Measurements from ENCODE around the gene THBS1. TPM values are rescaled to one million over a fixed set of nuclear protein-coding genes. Genes with fewer than 3 reads are reported as not detected.

The THBS1 gene
- polyA plus RNA-seq, 1 donor from 2014 or later, result 1.4 TPM

GRCh38 chr15:39641191-39641889 lies 60.5 kb downstream of the THBS1 start:
- no peaks in the 10 kb centered on the region for H3K36me3 Mint-ChIP-seq
- H3K9me3 Mint-ChIP-seq, result peaks cover 0 to 2% (median 0%) of the 10 kb centered on the region in 3 donors
- H3K27me3 Mint-ChIP-seq, result peaks cover 2% of the 10 kb centered on the region
- H3K4me1 Mint-ChIP-seq, result no peaks in the 10 kb centered on the region
- no peak overlapping the region for H3K27ac Mint-ChIP-seq
- no peak overlapping the region for H3K4me3 Mint-ChIP-seq

DNA sequence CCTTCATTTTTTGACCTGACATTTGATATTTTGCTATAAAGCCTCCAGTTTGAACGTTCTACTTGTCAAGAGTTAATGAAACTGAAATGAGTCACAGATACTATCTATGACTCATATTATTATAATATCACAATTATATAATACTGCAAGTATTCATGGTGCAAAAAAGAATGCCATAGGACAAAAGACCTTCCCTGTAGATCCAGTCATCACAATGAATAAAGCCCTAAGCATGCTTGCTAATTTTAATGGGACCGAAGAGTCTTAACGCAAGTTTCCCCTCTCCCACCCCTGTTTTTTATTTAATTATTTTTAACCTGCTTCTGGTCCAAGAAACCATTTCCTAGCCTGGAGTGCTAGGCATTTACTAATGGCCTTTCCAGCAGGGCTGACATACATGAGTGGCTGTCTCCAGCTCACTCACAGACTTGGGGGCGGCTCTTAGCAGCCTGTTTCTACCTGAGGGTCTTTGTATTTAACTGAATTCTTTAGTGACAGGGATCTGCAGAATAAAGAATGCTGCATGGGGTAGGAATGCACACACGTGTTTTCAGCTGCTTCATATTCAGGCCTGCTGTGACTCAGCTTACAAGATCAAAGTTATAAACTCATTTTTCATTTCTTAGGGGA lies 61.2 kb downstream of the THBS1 start:
- Mint-ChIP-seq H3K9me3 (peaks cover 0 to 2% (median 0%) of the 10 kb centered on the region in 3 donors), H3K36me3 (no peaks in the 10 kb centered on the region), H3K27me3 (peaks cover 2% of the 10 kb centered on the region), H3K4me1 (no peaks in the 10 kb centered on the region), H3K27ac (no peak overlapping the region), H3K4me3 (no peak overlapping the region)

DNA sequence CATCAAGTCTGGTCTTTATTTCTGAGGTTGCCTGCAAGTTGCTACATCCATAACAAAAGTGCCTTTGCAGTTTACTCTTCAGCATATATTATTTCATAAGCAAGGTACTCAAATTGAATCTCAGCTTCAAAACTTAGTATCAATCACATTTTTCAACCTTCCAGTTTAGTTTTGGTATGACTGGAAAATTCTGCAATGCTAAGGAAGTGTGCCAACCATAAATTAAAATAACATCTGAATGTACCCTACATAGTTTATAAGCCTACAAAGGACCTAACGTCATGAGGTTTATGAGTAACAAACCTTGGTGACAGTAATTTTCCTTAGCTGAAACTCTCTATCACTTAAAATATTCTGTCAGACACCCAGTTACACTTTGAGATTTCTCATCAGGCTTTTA lies 62.8 kb downstream of the THBS1 start:
- no peaks in the 10 kb centered on the region for H3K36me3 Mint-ChIP-seq
- H3K9me3 Mint-ChIP-seq, result peaks cover 0 to 2% (median 0%) of the 10 kb centered on the region in 3 donors
- no peaks in the 10 kb centered on the region for H3K4me1 Mint-ChIP-seq
- no peak overlapping the region for H3K27ac Mint-ChIP-seq
- peaks cover 2% of the 10 kb centered on the region for H3K27me3 Mint-ChIP-seq
- no peak overlapping the region for H3K4me3 Mint-ChIP-seq

DNA sequence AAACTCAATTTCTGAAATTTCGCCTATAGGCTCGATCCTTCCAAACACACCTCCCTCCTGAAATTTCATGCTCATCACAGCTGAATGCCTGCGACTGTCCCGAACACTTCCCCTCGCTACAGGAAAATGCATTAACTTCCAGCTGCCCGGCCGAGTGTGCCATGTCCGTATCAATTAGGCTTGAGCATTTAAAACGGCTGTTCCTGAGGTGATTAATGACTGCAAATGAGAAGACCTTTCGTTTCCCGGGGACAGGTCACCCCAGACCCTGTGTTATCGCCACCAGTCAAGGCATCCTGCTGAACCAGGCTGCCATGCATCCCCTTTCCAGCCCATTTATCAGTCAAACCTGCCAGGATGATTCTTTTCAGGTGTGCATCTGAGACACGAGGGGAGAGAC lies 63.3 kb downstream of the THBS1 start:
- Mint-ChIP-seq H3K27ac (no peak overlapping the region), H3K9me3 (peaks cover 0 to 2% (median 0%) of the 10 kb centered on the region in 3 donors), H3K4me3 (no peak overlapping the region), H3K36me3 (no peaks in the 10 kb centered on the region), H3K4me1 (no peaks in the 10 kb centered on the region), H3K27me3 (peaks cover 2% of the 10 kb centered on the region)

- H3K27me3 Mint-ChIP-seq, result peaks cover 3% of the 10 kb centered on the region
- H3K36me3 Mint-ChIP-seq, result no peaks in the 10 kb centered on the region
- H3K4me3 Mint-ChIP-seq, result no peak overlapping the region
- peaks cover 0 to 2% (median 0%) of the 10 kb centered on the region in 3 donors for H3K9me3 Mint-ChIP-seq
- H3K4me1 Mint-ChIP-seq, result no peaks in the 10 kb centered on the region
- H3K27ac Mint-ChIP-seq, result no peak overlapping the region
These were observed 64.5 kb downstream of the THBS1 start for GRCh38 chr15:39645138-39645975.

DNA sequence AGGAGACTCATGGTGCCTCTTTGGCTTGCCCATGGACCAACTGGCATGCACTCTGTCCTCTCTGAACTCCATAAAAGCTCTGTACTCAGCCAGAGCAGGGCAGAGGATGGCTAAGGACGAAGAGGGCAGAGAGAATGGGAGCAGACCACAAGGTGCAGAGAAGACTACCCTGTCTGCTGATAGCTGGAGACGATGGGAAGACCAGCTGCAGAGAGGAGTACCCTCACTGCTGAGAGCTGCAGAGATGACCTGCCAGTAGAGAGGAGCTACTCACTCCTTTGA lies 65.0 kb downstream of the THBS1 start:
- no peak overlapping the region for H3K4me3 Mint-ChIP-seq
- H3K36me3 Mint-ChIP-seq, result no peaks in the 10 kb centered on the region
- H3K27ac Mint-ChIP-seq, result no peak overlapping the region

DNA sequence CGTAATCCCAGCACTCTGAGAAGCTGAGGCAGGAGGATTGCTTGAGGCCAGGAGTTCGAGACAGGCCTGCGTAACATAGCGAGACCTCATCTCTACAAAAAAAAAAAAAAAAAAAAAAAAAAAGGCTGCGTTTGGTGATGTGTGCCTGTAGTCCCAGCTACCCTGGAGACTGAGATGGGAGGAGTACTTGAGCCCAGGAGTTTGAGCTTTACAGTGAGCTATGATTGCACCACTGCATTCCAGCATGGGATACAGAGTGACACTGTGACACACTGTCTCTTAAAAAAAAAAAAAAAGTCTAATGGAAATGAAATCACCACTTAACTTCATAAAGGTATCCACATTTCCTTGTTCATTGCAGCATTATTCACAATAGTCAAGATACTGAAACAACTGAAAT lies 65.5 kb downstream of the THBS1 start:
- no peak overlapping the region for H3K27ac Mint-ChIP-seq

More for the DNA sequence above, 65.0 kb downstream of the THBS1 start:
- H3K27me3 Mint-ChIP-seq, result peaks cover 3% of the 10 kb centered on the region
- H3K9me3 Mint-ChIP-seq, result peaks cover 0 to 2% (median 0%) of the 10 kb centered on the region in 3 donors
- H3K4me1 Mint-ChIP-seq, result no peaks in the 10 kb centered on the region

More for the DNA sequence above, 65.5 kb downstream of the THBS1 start:
- Mint-ChIP-seq H3K36me3 (no peaks in the 10 kb centered on the region), H3K27me3 (peaks cover 3% of the 10 kb centered on the region), H3K4me3 (no peak overlapping the region), H3K9me3 (peaks cover 0 to 2% (median 0%) of the 10 kb centered on the region in 3 donors), H3K4me1 (no peaks in the 10 kb centered on the region)

Other genes starting within 250 kb of the THBS1 start
- gene FSIP1, start 201.8 kb downstream of the THBS1 start, polyA plus RNA-seq, result 0.61 TPM